Mesodermal cell (in vitro differentiated cells): ENCODE results near the gene IGSF3.
A peak's percentile ranks its signal among the peaks of the same experiment; 100 is the strongest.

ENCODE experiments used
- H3K27ac ChIP-seq: 2 replicates; pipeline ENCODE4 v1.7.0; 2013; ENCODE audit warnings: mild to moderate bottlenecking, low read depth, low read length, moderate library complexity; ENCODE audit not compliant: severe bottlenecking
- H3K36me3 ChIP-seq: 2 replicates; pipeline ENCODE4 v1.7.1; 2013; ENCODE audit warnings: mild to moderate bottlenecking, low read length, moderate library complexity; ENCODE audit not compliant: control insufficient read depth, insufficient read depth
- H3K4me1 ChIP-seq: one replicate; pipeline ENCODE4 v1.7.1; 2013; ENCODE audit warnings: mild to moderate bottlenecking, low read length; ENCODE audit not compliant: insufficient read depth, control insufficient read depth, poor library complexity, severe bottlenecking
- H3K4me3 ChIP-seq: 2 replicates; pipeline ENCODE4 v1.7.0; 2013; ENCODE audit warnings: low read length, control low read depth, mild to moderate bottlenecking; ENCODE audit not compliant: insufficient read depth, poor library complexity, severe bottlenecking; ENCODE audit errors: extremely low read depth
- H3K9me3 ChIP-seq: 2 replicates; pipeline ENCODE4 v1.7.1; 2013; ENCODE audit warnings: mild to moderate bottlenecking, low read length, moderate library complexity; ENCODE audit not compliant: control insufficient read depth
- WGBS, 2 experiments: methylation state at CpG; one replicate each; pipeline ENCODE4 v1.1.5; 2013; ENCODE audit warnings: missing lambda C conversion rate in 2 of 2; ENCODE audit not compliant: insufficient coverage in 2 of 2; 5-methylcytosine and 5-hydroxymethylcytosine counted together

The IGSF3 gene

DNA sequence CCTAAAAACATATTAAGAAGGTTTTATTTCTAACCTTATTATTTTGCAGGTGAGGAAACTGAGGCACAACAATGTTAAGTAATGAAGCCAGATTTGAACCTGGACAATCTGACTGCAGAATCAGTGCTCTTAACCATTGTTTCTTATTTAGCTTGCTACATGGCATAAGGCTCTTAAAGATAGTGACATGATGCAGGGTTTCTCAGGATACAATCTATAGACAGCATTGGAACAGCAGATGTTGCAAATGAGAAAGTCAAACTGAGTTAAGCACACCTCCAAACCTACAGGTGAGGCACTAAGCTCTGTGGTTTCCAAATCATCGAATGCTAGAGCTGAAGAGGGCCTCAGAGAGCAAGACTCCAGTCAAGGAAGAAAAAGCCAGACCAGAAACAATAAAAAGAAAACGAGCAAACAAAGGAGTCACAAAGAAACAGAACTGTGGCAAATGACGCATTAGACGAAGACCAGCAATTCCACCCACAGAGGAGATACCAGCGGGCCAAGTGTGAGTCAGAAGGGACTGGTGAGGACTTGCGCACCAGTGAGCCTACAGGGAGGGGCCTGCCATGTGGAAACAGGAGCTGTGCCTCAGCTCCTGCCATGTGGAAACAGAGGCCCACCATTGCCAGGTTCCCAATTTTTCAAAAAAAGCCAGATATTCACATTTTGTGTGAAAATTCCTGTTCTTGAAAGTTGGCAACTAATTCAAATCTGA lies 111.1 kb downstream of the IGSF3 start:
- H3K27ac ChIP-seq, result peak overlapping the region; percentile 64

DNA sequence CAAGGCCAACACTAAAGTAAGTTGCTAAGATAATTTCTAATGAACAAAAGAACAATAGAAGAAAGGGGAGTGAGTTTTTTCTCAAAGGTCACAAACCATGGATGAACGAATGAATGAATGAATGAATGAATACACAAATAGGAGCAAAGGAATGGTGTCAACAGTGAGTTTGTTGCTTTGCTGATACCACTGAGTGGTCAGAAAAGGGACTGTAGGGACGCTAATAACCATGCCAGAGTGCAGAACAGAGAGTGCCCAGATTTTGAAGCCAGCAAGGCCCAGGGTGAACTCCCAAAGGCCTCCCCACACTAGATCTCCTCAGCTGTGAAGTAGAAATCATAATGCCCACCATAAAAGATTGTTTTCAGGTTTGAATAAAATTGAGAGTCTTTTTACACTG lies 112.6 kb downstream of the IGSF3 start:
- Histone ChIP-seq H3K27ac (no peak overlapping the region), H3K9me3 (no peaks in the 10 kb centered on the region), H3K36me3 (no peaks in the 10 kb centered on the region), H3K4me3 (no peak overlapping the region), H3K4me1 (no peaks in the 10 kb centered on the region)
- 94 to 100% methylated on average over 1 to 2 of the region's 2 CpGs for WGBS, 2 experiments

More for the DNA sequence above, 111.1 kb downstream of the IGSF3 start:
- H3K36me3 ChIP-seq, result no peaks in the 10 kb centered on the region
- no peaks in the 10 kb centered on the region for H3K4me1 ChIP-seq
- H3K9me3 ChIP-seq, result no peaks in the 10 kb centered on the region
- no peak overlapping the region for H3K4me3 ChIP-seq
- 78 to 85% methylated on average over 5 of the region's 6 CpGs for WGBS, 2 experiments

- no peaks in the 10 kb centered on the region for H3K4me1 ChIP-seq
- WGBS, 2 experiments, result 100% methylated on average over 1 of the region's 1 CpG
- H3K27ac ChIP-seq, result no peak overlapping the region
- no peaks in the 10 kb centered on the region for H3K36me3 ChIP-seq
- no peaks in the 10 kb centered on the region for H3K9me3 ChIP-seq
- H3K4me3 ChIP-seq, result no peak overlapping the region
These were observed 114.0 kb downstream of the IGSF3 start for GRCh38 chr1:116553386-116554115.

- WGBS, 2 experiments, result 100% methylated on average over 1 to 2 of the region's 4 CpGs
- Histone ChIP-seq H3K4me3 (no peak overlapping the region), H3K36me3 (peaks cover 22% of the 10 kb centered on the region), H3K27ac (no peak overlapping the region), H3K9me3 (no peaks in the 10 kb centered on the region), H3K4me1 (no peaks in the 10 kb centered on the region)
These were observed 121.1 kb downstream of the IGSF3 start for GRCh38 chr1:116546354-116546977.

- H3K27ac ChIP-seq, result no peak overlapping the region
- peaks cover 28% of the 10 kb centered on the region for H3K36me3 ChIP-seq
- H3K9me3 ChIP-seq, result no peaks in the 10 kb centered on the region
- 100% methylated on average over 2 of the region's 2 CpGs for WGBS, 2 experiments
- no peak overlapping the region for H3K4me3 ChIP-seq
- H3K4me1 ChIP-seq, result no peaks in the 10 kb centered on the region
These were observed 122.2 kb downstream of the IGSF3 start for GRCh38 chr1:116545359-116545705.

DNA sequence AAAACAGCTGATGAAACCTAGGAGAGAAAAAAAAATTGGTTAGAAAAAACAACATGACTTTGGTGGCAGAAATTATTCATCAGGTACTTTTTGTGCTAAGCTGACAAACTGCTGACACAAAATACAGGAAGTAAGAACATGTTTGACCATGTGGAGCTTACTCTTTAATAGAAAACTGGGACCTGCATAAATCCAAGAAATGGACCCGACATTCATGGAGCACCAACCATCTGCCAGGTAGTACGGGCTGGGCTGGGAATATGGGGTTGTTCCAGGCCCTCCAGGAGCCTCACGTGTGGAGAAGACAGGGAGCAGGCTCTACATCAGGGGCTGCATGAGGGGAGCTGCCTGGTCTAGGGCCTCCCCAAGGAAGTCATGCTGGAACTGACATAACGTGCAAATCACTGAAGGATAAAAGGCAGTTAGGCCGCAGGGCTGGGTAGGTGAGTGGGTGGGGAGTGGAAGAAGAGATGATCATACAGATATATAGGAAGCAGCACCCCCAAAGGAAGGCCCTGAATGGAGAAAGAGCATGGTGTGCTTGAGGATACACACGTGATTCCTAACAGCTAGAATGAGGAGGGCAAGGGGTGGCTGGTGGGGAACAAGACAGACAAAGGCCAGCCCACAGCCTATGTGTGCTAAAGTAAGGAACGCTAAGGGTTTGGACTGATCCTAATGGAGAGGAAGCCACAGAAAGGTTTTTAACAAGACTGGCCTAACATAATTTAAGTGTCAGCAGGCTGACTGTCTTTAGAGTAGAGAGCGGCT lies 122.8 kb downstream of the IGSF3 start:
- WGBS, 2 experiments, result 90 to 99% methylated on average over 8 of the region's 8 CpGs
- no peaks in the 10 kb centered on the region for H3K4me1 ChIP-seq
- no peak overlapping the region for H3K27ac ChIP-seq
- no peaks in the 10 kb centered on the region for H3K9me3 ChIP-seq
- H3K4me3 ChIP-seq, result no peak overlapping the region
- peaks cover 28% of the 10 kb centered on the region for H3K36me3 ChIP-seq

- H3K27ac ChIP-seq, result no peak overlapping the region
These were observed 127.4 kb downstream of the IGSF3 start for GRCh38 chr1:116540088-116540487.

DNA sequence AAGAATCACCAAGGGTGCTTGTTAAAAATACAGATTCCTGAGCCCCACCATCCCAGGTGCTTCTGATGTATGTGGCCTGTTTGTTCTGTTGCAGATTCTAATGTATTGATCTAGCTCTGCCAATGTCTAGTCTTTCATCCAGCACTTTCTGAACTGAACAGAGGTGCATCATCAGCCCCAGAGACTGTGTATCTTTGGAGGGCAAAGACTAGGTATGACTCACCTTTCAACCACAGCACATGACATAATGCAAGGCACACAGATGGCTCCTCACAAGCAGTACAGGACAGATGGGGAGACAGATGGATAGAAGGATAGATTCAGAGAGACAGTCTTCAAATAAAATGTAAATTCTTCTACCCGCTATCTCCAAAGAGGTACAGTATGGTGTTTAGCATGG lies 129.0 kb downstream of the IGSF3 start:
- WGBS, 2 experiments, result 100% methylated on average over 1 of the region's 1 CpG; no CpG with 5 or more reads in 1 of the 2 experiments
- Histone ChIP-seq H3K36me3 (peaks cover 69% of the 10 kb centered on the region), H3K9me3 (no peaks in the 10 kb centered on the region), H3K4me3 (no peak overlapping the region), H3K4me1 (no peaks in the 10 kb centered on the region), H3K27ac (no peak overlapping the region)

More at GRCh38 chr1:116540088-116540487, 127.4 kb downstream of the IGSF3 start:
- Histone ChIP-seq H3K9me3 (no peaks in the 10 kb centered on the region), H3K36me3 (peaks cover 59% of the 10 kb centered on the region), H3K4me3 (no peak overlapping the region), H3K4me1 (no peaks in the 10 kb centered on the region)

DNA sequence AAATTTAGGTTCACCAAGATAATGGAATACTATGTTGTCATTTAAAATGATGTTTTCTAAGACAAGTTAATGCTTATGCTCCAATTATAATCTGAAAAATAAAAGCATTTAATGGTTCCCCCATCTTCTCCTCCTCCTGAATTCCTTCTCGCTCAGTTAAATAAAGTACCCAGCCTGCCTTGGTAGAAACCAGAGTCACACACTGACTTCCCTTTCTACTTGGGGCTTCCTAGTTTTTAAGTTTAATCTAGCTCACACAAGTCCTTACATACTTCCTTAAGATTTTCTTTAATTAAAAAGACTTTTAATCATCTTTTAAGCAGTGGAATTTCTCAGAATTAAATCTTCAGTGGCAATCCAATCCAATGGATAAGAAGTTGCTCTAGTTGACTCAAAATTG lies 129.6 kb downstream of the IGSF3 start:
- no peaks in the 10 kb centered on the region for H3K9me3 ChIP-seq
- H3K36me3 ChIP-seq, result peaks cover 69% of the 10 kb centered on the region
- no peaks in the 10 kb centered on the region for H3K4me1 ChIP-seq
- H3K4me3 ChIP-seq, result no peak overlapping the region
- 100% methylated on average over 1 of the region's 1 CpG for WGBS, 2 experiments
- H3K27ac ChIP-seq, result no peak overlapping the region

- no peak overlapping the region for H3K4me3 ChIP-seq
- H3K36me3 ChIP-seq, result peaks cover 63% of the 10 kb centered on the region
- H3K9me3 ChIP-seq, result no peaks in the 10 kb centered on the region
- no peak overlapping the region for H3K27ac ChIP-seq
- 86 to 89% methylated on average over 1 of the region's 3 CpGs for WGBS, 2 experiments
- H3K4me1 ChIP-seq, result no peaks in the 10 kb centered on the region
These were observed 130.3 kb downstream of the IGSF3 start for GRCh38 chr1:116537040-116537831.
